Thoracic aorta (tissue), 2 donors: ENCODE results near the gene GFRA1. TPM values are rescaled to one million over a fixed set of nuclear protein-coding genes. Genes with fewer than 3 reads are reported as not detected.
"Not testable (repeated sequence)": the region's sequence is repeated elsewhere in the genome, so short reads cannot be mapped to it uniquely, and the experiment has no call there.

Experiments
- ATAC-seq: fragments of 150-250 bp; one replicate; pipeline ENCODE4 v1.8.0; 2017; ENCODE audit warnings: low read depth; ENCODE audit not compliant: insufficient number of reproducible peaks, low FRiP score
- DNase-seq: peaks from one replicate; pipeline ENCODE4 v3.0.0-alpha.2; 2020; ENCODE audit warnings: low spot score
- H3K27ac ChIP-seq, 2 donors: fragments of 200-600 bp; sonication (generic); 1 replicate in 1 of 2; 2 replicates in 1 of 2; pipeline ENCODE4 v1.5.1; 2016; ENCODE audit warnings: mild to moderate bottlenecking in 2 of 2, moderate library complexity in 2 of 2
- H3K27me3 ChIP-seq: fragments of 200-600 bp; sonication (generic); replicated peaks from 2 replicates; pipeline ENCODE4 v1.6.0; 2016; ENCODE audit warnings: mild to moderate bottlenecking; ENCODE audit not compliant: insufficient read depth
- H3K36me3 ChIP-seq: fragments of 200-600 bp; sonication (generic); one replicate; pipeline ENCODE4 v1.5.1; 2016
- H3K4me1 ChIP-seq, 2 donors: fragments of 200-600 bp; sonication (generic); 1 replicate in 1 of 2; 2 replicates in 1 of 2; pipeline versions ENCODE4 v1.5.1 to v1.6.0; 2016; ENCODE audit warnings: low read depth in 2 of 2, mild to moderate bottlenecking in 1 of 2; ENCODE audit not compliant: control insufficient read depth in 1 of 2
- H3K4me3 ChIP-seq: fragments of 200-600 bp; sonication (generic); 2 replicates; pipeline ENCODE4 v1.5.1; 2016; ENCODE audit warnings: mild to moderate bottlenecking
- H3K9me3 ChIP-seq: fragments of 200-600 bp; sonication (generic); 2 replicates; pipeline ENCODE4 v1.5.1; 2016
- CTCF ChIP-seq: fragments of 200-600 bp; sonication (generic); IDR thresholded peaks from one replicate; pipeline ENCODE4 v1.5.1; 2019; ENCODE audit warnings: antibody characterized with exemption
- total RNA-seq, 2 donors: library from RNA; depleted of rRNA; stranded (reverse); fragments of >200 nt; gene quantifications; one replicate each; pipeline versions ENCODE4 v1.1.0 to v1.2.3, GENCODE V29; 2016

The GFRA1 gene
- total RNA-seq, 2 donors from 2014 or later: 5.8 to 9.3 TPM

GRCh38 chr10:116056445-116057293, 216.3 kb downstream of the GFRA1 start:
- no peaks in the 10 kb centered on the region for H3K4me1 ChIP-seq
- no peak for TF ChIP-seq CTCF
- no peaks in the 10 kb centered on the region for H3K36me3 ChIP-seq
- DNase-seq: no peak
- H3K4me3 ChIP-seq: no peak overlapping the region
- no peak for ATAC-seq
- H3K27ac ChIP-seq: no peak overlapping the region
- H3K27me3 ChIP-seq: no peaks in the 10 kb centered on the region
- H3K9me3 ChIP-seq: no peaks in the 10 kb centered on the region

GRCh38 chr10:116055917-116056252, 217.1 kb downstream of the GFRA1 start:
- TF ChIP-seq CTCF: no peak
- no peaks in the 10 kb centered on the region for H3K27me3 ChIP-seq
- no peaks in the 10 kb centered on the region for H3K4me1 ChIP-seq
- no peak for DNase-seq
- no peak overlapping the region for H3K27ac ChIP-seq
- ATAC-seq: no peak
- H3K9me3 ChIP-seq: no peaks in the 10 kb centered on the region
- no peaks in the 10 kb centered on the region for H3K36me3 ChIP-seq
- no peak overlapping the region for H3K4me3 ChIP-seq

GRCh38 chr10:116055252-116055916, 217.6 kb downstream of the GFRA1 start:
- Histone ChIP-seq H3K4me1 (no peaks in the 10 kb centered on the region), H3K4me3 (no peak overlapping the region), H3K27me3 (no peaks in the 10 kb centered on the region), H3K27ac (no peak overlapping the region), H3K9me3 (no peaks in the 10 kb centered on the region), H3K36me3 (no peaks in the 10 kb centered on the region)
- DNase-seq (no peak), ATAC-seq (no peak)
- no peak for TF ChIP-seq CTCF

- DNase-seq (no peak), ATAC-seq (no peak)
- TF ChIP-seq CTCF: no peak
- Histone ChIP-seq H3K4me3 (no peak overlapping the region), H3K27me3 (no peaks in the 10 kb centered on the region), H3K9me3 (no peaks in the 10 kb centered on the region), H3K27ac (no peak overlapping the region), H3K36me3 (no peaks in the 10 kb centered on the region), H3K4me1 (peaks cover 0 to 9% of the 10 kb centered on the region in 2 donors)
Measured at GRCh38 chr10:116053910-116054309, 219.1 kb downstream of the GFRA1 start.

GRCh38 chr10:116053009-116053730, 219.8 kb downstream of the GFRA1 start:
- H3K4me3 ChIP-seq, H3K27ac ChIP-seq, H3K36me3 ChIP-seq, DNase-seq, ATAC-seq, H3K27me3 ChIP-seq, H3K9me3 ChIP-seq: not testable (repeated sequence)
- H3K4me1 ChIP-seq: peaks cover 0 to 11% of the 10 kb centered on the region in 2 donors

- peaks cover 0 to 11% of the 10 kb centered on the region in 2 donors for H3K4me1 ChIP-seq
- not testable (repeated sequence) for H3K27me3 ChIP-seq, H3K27ac ChIP-seq, ATAC-seq, H3K4me3 ChIP-seq, H3K9me3 ChIP-seq, H3K36me3 ChIP-seq, DNase-seq
Measured at GRCh38 chr10:116052522-116052921, 220.5 kb downstream of the GFRA1 start.
